Right kidney (tissue), 1 donor: Measurements from ENCODE around the gene MRPS24.
A peak's percentile ranks its signal among the peaks of the same experiment; 100 is the strongest.
"Not testable (repeated sequence)": the region's sequence is repeated elsewhere in the genome, so short reads cannot be mapped to it uniquely, and the experiment has no call there.

Experiments
- DNase-seq: peaks from one replicate; pipeline ENCODE4 v3.0.0-alpha.2; 2016

MRPS24 gene

GRCh38 chr7:43843296-43843695 lies 26.0 kb downstream of the MRPS24 start:
- no peak for DNase-seq

- DNase-seq, result peak; percentile 10
These were observed 31.1 kb downstream of the MRPS24 start for GRCh38 chr7:43838201-43838658.

GRCh38 chr7:43834463-43835251 lies 34.7 kb downstream of the MRPS24 start:
- no peak for DNase-seq

- DNase-seq, result not testable (repeated sequence)
These were observed 38.4 kb downstream of the MRPS24 start for GRCh38 chr7:43830917-43831316.

GRCh38 chr7:43825391-43825808 lies 43.9 kb downstream of the MRPS24 start:
- no peak for DNase-seq

- no peak for DNase-seq
These were observed 44.4 kb downstream of the MRPS24 start for GRCh38 chr7:43824963-43825362.

- DNase-seq, result not testable (repeated sequence)
These were observed 44.8 kb downstream of the MRPS24 start for GRCh38 chr7:43824513-43824912.

- no peak for DNase-seq
These were observed 45.4 kb downstream of the MRPS24 start for GRCh38 chr7:43823941-43824340.

- not testable (repeated sequence) for DNase-seq
These were observed 45.9 kb downstream of the MRPS24 start for GRCh38 chr7:43823425-43823824.
